GM21717 (cell line): Measurements from ENCODE around the gene RBM20.

ENCODE experiments used
- ATAC-seq: cut with Tn5 transposase; IDR thresholded peaks from one replicate; pipeline ENCODE4 v1.9.1; 2021; ENCODE audit warnings: mild to moderate bottlenecking, moderate library complexity; ENCODE audit not compliant: unreplicated experiment

RBM20 gene

GRCh38 chr10:110779489-110779888 lies 135.4 kb downstream of the RBM20 start:
- ATAC-seq: no peak

- no peak for ATAC-seq
These were observed 136.6 kb downstream of the RBM20 start for GRCh38 chr10:110780704-110781103.

GRCh38 chr10:110781139-110781538 lies 137.0 kb downstream of the RBM20 start:
- ATAC-seq: no peak

- no peak for ATAC-seq
These were observed 138.5 kb downstream of the RBM20 start for GRCh38 chr10:110782616-110783015.

- no peak for ATAC-seq
These were observed 139.5 kb downstream of the RBM20 start for GRCh38 chr10:110783509-110784107.

- ATAC-seq: no peak
These were observed 140.1 kb downstream of the RBM20 start for GRCh38 chr10:110784198-110784597.

GRCh38 chr10:110786172-110786571 lies 142.0 kb downstream of the RBM20 start:
- ATAC-seq: no peak

GRCh38 chr10:110788620-110789385 lies 144.7 kb downstream of the RBM20 start:
- no peak for ATAC-seq

- no peak for ATAC-seq
These were observed 145.7 kb downstream of the RBM20 start for GRCh38 chr10:110789604-110790433.

- no peak for ATAC-seq
These were observed 146.9 kb downstream of the RBM20 start for GRCh38 chr10:110790913-110791506.

- ATAC-seq: no peak
These were observed 147.5 kb downstream of the RBM20 start for GRCh38 chr10:110791541-110792073.

- no peak for ATAC-seq
These were observed 148.5 kb downstream of the RBM20 start for GRCh38 chr10:110792476-110793125.

GRCh38 chr10:110793128-110793812 lies 149.1 kb downstream of the RBM20 start:
- ATAC-seq: no peak

- ATAC-seq: no peak
These were observed 149.8 kb downstream of the RBM20 start for GRCh38 chr10:110793886-110794285.

GRCh38 chr10:110794808-110795207 lies 150.7 kb downstream of the RBM20 start:
- ATAC-seq: no peak

GRCh38 chr10:110797416-110797815 lies 153.3 kb downstream of the RBM20 start:
- ATAC-seq: no peak

- no peak for ATAC-seq
These were observed 154.2 kb downstream of the RBM20 start for GRCh38 chr10:110798340-110798739.

- ATAC-seq: no peak
These were observed 158.0 kb downstream of the RBM20 start for GRCh38 chr10:110802090-110802489.

GRCh38 chr10:110802551-110803238 lies 158.6 kb downstream of the RBM20 start:
- peak; percentile 79 for ATAC-seq
